Stromal cell of bone marrow (primary cell): Measurements from ENCODE around the gene SPACA6.

Source experiments
- DNase-seq: peaks from one replicate; pipeline ENCODE4 v3.0.0-alpha.2; 2012; ENCODE audit warnings: low read depth

The SPACA6 gene

DNA sequence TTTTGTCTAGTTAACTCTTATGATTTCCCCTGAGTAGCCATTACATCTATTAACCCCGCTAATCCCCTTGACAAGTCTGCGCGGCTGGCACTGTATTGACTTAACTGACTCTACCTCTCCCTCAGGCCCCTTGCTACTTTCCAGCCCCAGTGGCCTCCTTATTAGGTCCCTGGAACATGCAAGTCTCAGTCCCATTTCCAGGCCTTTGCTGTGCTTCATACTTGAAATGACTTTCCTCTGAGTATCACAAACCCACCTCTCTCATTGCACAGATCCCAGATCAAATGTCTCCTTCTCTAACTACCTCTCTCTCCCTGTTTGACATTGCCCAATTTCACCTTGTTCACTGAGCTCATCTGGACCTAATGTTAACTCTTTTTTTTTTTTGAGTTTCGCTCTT lies 13.2 kb downstream of the SPACA6 start:
- DNase-seq: no peak

DNA sequence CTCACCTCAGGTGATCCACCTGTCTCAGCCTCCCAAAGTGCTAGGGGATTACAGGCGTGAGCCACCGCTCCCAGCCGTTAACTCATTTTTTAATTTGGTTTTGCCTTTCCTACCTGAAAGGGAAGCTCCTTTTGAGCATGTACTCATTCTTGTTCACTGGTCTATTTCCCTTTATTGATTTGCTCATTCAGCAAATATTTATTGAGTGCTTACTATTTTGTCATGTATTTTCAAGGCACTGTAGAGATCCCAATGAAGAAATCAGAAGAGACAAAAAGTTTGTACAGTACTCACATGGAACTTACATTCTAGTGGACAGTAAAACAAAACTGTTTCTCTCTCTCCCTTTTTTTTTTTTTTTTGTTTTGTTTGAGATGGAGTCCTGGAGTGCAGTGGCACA lies 13.8 kb downstream of the SPACA6 start:
- DNase-seq: no peak

DNA sequence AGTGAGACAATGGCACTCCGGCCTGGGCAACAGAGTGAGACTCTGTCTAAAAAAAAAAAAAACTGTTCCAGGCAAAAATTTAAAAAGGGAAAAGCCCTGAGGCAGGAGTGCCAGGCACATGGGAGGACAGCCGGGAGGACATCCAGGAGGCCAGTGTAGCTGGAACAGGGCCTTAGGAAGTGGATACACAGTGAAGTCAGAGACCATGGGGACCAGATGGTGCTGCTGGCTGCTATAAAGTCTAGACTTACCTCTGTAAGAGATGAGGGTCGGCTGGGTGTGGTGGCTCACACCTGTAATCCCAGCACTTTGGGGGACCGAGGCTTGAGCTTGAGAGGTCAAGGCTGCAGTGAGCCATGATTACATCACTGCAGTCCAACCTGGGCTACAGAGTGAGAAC lies 15.7 kb downstream of the SPACA6 start:
- no peak for DNase-seq

DNA sequence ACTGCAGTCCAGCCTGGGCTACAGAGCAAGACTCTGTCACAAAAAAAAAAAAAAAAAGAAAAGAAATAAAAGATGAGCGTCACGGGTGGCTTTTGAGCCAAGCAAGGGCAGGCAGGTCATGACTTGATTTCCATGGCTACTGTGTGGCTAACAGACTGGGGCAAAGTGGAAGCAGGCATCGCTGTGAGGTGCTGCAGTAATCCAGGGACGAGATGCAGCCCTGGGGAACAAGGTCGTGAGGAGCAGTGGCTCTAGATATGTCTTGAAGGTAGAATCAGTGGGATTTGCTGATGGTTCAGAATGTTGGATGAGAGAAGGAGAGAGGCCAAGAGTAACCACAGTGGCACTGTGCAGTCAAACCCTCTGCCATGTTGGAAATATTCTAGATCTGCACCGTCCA lies 16.4 kb downstream of the SPACA6 start:
- DNase-seq: no peak

DNA sequence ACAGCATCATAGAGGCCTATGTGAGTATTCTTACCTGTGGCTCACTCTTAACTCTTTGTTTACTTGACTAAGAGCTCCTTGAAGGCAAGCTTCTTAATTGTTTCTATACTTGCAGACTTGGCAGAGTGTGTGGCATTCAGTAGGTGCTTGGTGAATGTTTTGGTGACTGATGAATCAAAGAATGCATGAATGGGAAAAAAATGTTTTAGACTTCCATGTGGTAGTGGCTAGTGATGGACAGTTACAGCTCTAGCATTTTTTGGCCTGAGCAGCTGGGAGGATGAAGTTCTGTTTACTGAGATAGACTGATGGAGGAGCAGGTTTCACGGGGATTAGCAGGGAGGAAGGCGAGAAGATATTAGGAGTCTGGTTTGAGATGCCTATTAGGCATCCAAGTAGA lies 17.0 kb downstream of the SPACA6 start:
- no peak for DNase-seq

DNA sequence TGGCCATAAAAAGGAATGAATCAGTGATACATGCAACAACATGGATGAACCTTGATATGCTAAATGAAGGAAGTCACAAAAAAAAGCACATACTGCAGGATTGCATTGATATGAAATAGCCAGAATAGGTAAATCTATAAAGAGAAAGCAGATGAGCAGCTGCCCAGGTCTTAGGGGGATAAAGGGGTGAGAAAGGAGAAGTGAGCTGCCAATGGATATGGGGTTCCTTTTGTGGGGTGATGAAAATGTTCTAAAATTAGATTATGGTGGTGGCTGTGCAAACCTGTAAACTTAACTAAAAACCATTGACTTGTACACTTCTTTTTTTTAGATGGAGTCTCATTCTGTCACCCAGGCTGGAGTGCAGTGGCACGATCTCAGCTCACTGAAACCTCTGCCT lies 18.6 kb downstream of the SPACA6 start:
- no peak for DNase-seq

DNA sequence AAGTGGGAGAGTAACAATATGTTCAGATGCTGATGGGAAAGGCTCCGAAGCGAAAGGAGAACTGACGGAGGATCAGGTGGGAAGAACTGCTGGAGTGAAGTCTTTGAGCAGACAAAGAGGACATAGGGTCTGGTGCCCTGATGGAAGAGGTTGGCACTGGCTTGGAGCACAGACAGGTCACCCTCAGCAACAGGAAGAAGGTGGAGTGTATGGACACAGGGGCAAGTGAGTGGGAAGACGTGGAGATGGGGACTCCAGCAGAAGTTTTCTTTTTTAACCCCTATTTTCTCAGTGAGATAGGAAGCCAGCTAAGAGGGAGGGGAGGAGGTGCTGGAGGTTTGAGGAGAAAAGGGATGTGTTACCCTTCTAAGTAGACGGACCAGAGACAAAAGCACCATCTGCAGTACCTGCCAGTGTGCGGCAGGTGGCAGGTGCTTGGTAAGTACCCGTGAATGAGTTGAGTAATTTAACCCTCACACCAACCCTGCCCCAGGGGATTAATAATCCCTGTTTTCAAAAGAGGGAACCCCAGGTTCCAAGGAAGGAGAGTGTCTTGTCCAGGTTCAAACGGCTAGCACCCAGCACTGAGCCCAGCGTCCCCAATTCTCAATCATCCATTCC lies 19.4 kb downstream of the SPACA6 start:
- no peak for DNase-seq

DNA sequence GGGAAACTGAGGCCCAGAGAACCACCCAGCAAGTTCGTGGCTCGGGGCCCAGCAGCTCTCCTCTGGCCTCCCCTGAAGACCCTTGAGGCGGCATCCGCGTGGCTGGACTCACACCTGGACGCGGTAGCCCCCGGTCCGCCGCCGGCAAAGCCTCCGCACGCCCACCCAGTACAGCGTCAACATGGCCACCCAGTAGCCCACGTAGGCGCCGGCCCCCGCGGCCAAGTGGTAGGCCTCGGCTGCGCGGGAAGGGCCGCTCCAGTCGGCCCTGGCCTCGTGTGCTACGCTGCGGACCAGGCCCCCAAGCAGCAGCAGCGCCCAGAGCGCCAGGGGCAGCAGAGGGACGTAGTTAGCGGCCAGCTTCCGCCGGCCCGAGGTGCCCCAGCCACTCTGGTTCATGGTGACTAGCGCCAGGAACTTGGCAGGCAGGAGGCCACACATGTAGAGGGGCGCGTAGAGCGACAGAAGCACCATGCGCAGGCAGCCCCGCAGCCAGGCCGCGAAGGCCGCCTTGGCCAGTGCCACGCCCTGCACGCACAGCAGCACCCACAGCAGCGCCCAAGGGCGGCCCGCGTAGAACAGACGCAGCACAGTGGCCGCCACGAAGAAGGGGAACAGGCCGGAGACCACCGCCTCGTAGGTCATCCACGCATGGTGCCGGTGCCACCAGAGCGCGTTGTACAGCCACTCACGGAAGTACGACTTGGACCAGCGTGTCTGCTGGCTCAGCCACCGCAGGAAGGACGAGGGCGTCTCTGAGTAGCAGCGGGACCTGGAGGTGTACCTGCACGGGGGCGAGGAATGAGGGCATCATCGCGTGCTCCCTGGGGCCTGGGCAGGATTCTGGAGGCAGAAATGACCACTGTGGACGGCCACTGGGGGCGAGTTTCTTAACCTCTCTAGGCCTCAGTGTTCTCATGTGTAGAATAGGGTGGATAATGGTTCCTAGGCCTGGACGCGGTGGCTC lies 20.5 kb downstream of the SPACA6 start:
- DNase-seq: no peak

DNA sequence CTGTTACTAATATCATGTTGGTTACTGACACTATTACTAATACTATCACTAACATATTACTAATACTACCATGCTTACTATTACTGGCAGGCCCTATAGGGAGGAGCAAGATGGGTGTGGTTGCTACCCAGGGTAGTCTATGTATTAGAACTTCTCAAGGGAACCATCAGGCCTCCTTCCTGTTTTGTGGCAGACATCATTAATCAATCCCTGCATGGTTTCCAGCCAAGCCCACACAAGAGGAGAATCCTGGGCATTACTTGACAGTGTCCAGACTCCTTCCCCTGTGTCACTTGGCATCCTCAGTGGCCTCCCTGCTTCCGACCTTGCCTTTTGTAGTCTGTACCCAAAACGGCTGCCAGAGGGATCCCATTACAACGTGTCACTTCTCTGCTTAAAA lies 21.7 kb downstream of the SPACA6 start:
- DNase-seq: no peak

DNA sequence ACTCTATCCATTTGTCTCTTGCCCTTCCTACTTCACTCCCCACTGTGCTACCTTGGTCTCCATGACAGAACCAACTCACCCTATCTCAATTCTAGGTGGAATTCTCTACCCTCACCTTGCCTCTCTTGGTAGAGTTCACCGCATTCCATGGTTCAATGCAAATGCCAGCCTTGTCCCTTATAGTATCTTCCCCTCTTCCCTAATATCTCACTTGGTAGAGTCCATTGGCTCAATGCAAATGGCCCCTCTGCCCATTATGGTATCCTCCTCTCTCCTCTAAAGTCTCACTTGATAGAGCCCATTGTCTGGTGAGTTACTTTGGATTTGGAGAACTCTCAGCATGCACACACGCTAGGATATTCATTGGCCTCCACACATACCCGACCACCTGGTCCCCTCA lies 22.7 kb downstream of the SPACA6 start:
- DNase-seq: no peak

DNA sequence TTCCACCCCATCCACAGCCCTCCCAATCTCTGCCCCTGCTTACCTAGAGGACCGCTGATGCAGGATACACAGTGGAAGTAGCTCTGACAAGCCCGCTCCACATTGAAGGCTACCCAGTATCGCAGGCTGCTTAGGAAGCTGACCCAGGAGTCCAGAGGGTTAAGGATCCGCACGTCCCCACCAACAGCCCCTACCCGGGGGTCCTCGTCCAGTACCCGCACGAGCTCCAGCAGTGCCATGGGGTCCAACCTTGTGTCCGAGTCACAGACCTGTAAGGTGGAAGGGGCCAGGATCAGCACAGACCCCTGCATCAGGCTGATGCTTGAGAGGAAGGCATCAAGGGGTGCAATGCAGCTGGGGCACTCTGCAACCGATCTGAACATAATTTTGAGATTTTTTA lies 23.8 kb downstream of the SPACA6 start:
- DNase-seq: no peak

DNA sequence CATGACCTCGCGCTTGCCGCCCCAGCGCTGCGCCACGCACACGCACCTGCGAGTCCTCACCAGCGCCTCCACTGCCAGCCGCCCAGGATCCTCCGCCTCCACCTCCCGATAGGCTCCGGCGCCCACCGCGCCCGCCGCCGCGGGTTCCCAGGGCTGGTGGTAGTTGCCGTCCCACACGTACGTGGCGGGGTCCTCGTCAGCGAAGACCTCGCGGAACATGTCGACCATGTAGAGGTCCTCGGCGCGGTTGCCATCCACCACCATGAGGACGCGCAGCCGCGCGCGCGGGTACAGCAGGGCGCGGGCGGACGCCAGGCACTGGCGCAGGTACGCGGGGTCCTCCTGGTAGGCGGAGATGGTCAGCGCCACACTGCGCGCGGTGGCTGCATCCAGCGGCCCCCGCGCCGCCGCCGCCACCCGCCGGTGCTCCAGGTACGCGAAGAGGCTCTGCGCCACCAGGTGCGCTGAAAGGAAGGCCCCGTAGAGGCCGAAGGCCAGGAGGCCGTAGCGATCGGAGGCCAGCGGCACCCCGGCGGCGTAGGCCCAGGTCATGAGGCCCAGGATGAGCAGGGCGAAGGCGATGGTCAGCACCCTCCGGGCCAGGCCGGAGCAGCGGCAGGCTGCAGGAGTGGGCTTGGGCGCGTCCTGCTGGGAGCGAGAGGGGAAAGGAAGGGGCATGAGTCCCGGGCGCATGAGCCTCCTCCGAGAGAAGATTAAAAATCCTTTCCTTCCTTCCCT lies 26.3 kb downstream of the SPACA6 start:
- no peak for DNase-seq

DNA sequence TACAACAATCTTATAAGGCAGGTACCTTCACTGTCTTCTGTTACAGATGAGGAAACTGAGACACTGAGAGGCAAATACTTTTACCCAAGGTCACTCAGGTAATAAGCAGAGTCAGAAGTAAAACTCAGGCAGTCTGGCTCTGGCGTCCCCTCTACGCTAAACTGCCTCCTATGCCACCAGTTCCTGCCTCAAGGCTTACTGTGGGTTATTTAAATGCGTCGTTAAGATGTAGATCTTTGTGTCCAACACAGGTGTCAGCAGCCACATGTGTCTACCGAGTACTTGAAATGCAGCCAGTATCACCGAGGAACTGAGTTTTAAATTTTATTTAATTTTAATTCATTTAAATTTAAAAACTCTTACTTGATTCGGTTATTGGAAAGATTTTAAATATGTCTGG lies 28.8 kb downstream of the SPACA6 start:
- no peak for DNase-seq

DNA sequence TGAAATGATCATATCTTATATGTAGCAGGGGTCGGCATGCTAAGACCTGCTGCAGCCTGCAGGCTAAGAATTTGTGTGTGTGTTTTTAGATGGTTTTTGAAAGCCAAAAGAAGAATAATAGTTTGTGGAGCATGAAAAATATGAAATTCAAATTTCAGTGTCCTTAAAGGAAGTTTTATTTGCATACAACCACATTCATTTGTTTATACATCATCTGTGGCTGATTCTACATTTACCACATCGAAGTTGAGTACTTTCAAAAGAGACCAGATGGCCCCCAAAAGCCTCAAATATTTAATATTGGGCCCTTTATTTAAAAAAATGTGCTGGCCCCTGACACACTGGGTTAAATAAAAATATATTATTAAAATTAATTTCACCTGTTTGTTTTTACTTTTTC lies 29.4 kb downstream of the SPACA6 start:
- no peak for DNase-seq

DNA sequence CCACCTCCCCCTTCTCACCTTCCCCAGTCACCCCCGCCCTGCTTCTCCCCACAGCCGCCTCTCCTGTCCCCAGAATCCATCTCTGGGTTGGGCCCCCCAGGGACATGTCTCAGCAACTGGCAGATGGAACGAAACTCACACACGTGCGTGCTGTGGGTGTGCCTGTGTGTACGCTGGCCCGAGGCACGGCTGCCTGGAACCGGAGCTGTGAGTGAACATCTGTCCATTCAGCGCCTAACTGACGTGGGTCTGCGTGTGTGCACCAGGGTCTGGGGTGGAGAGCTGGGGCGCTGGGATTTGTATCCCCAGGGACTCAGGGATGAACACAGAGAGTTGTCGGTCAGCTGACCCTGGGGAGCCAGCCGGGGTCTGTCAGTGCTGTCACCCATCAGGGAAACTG lies 31.4 kb downstream of the SPACA6 start:
- no peak for DNase-seq

DNA sequence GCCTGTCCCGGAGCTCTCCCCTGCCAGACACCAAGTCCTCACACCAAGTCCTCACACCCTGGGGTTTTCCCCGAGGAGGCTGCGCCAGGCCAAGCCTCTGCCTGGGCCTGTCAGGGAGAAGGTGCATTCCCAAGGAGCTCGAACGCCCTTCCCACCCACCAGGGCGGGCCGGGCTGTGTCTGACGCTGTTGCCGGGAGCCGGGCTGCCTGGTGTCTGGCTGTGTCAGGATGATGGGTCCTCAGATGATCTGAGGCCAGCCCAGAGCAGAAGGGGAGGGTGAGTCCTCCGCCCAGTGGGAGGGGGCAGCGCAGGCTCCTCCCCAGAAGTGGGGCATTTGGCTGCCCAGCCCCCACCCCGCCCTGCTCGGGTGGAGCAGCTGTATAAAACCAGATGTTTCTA lies 32.9 kb downstream of the SPACA6 start:
- peak; percentile 94 for DNase-seq

DNA sequence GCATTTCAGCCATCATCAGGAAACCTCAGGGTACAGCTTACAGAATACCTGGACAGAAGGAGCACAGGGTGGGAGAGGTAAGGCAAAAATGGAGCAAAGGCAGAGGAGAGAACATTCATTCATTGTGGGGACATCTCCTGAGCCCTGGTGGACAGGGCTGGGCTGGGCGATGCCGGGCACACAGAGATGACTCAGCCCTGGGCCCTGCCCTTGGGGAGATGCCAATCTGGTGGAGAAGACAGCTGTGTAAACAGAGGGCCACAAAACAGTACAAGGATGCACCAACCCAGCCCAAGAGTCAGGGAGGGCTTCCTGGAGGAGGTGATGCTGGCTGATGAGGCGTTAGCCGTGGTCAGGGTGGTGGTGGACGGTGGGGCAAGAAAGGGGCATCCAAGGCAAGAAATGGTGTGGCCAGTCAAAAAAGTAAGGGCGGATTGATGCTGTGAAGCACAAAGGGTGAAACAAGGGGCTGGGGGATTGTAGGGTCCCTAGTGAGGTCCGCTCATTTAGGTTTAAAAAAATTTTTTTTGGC lies 34.3 kb downstream of the SPACA6 start:
- peak; percentile 78 for DNase-seq

DNA sequence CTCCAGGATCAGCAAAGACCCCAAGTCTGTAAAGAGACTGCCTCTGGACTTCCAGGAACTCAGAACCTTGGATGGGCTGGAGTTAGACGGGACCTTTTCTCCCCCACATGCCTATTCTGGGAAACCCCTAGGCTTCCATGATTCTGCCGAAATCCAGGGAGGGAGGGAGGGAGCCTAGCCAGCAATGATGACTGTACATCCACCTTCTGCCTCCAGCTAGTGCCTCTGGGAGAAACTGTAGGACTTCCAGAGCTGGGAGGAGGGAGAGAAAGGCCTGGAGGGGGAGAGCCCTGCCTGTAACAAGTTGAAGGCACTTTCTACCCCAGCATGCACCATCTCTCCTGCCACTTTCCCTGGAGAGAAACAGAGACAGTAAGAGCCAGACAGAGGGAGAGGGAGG lies 36.7 kb downstream of the SPACA6 start:
- peak; percentile 87 for DNase-seq

DNA sequence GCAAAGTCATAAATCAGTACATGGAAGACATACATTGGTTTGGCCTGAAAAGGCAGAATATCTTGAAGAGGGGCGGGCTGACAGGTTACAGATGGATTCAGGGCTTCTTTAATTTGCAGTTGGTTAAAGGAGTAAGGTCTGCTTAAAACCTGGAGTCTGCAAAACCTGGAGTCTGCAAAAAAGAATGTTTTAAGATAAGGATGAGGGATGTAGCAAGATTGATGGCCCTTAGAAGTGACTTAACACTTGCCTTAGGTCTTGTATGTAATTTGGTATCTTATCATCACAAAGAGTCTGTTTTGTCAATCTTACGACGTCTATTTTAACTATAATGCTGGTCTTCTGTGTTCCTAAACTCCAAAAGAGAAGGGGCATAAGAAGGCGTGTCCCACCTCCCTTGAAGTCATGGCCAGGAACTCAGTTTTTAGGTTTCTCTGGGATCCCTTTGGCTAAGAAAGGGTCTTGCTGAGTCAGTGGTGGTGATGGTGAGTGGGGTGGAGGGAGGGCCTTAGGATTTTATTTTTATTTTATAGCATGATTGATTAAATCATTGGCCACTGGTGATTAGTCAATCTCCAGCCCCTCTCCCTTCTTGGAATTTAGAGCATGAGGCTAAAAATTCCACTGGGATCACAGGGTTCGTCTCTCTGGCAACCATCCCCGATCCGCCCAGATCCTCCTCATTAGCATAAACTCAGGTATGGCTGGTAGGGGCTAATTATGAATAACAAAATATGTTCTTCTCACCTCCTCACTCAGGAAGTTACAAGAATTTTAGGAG lies 40.8 kb downstream of the SPACA6 start:
- no peak for DNase-seq

DNA sequence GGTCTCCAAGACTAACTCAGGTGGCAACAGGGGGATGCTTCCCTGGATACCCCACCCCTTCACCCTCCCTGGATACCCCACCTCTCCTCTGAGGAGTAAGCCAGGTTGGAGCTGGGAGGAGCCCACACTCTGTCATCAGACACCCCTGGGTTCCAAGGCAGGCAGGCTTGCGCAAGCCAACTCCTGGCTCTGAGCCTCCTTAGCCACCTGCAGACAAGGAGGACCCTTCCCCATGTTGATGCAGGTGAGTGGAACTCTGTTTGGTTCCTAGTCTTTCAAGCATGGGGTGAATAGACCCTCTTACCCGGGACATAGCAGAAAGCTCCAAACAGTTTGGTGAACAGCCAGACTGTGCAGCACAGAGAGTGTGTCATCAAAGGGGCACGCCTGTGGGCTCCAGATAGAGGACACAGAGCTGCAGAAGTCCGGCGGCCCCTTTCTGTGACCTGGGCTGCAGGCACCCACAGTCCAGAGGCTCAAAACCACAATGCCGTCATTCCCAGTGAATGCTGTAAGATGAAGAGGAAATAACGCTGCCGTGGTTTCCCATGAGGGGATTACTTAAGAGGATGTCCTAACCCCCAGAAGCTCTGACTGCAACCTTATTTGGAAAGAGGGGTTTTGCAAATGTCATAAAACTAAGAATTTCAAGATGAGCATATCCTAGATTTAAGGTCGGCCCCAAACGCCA lies 42.8 kb downstream of the SPACA6 start:
- DNase-seq: peak; percentile 96

DNA sequence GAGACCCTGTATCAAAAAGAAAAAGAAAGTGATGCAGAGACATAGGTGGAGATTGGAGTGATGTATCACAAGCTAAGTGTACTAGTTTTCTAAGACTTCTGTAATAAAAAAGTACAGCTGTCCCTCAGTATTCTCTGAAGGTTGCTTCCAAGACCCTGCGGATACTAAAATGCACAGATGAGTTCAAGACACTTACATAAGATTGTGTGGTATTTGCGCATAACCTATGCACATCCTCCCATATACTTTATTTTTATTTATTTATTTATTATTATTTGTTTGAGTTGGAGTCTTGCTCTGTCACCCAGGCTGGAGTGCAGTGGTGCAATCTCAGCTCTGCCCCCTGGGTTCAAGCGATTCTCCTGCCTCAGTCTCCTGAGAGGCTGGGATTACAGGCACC lies 44.3 kb downstream of the SPACA6 start:
- no peak for DNase-seq
